ENCODE data around the gene C3orf20.

DNA sequence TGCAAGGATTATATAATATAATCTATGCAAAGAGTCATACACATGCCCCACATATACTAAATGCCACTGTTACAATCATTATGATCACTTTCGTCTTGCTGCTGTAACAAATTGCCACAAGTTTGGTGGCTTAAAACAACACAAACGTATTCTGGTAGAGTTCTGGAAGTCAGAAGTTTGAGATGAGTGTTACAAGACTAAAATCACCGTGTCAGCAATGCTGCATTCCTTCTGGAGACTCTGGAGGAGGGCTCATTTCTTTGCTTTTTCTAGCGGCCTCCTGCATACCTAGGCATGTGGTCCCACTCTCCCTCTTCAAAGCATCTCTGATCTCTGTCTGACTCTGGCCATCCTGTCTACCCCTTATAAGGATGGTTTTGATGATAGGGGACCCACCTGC is 24.7 kb upstream of the C3orf20 start:
- TF ChIP-seq, protein P1, sequence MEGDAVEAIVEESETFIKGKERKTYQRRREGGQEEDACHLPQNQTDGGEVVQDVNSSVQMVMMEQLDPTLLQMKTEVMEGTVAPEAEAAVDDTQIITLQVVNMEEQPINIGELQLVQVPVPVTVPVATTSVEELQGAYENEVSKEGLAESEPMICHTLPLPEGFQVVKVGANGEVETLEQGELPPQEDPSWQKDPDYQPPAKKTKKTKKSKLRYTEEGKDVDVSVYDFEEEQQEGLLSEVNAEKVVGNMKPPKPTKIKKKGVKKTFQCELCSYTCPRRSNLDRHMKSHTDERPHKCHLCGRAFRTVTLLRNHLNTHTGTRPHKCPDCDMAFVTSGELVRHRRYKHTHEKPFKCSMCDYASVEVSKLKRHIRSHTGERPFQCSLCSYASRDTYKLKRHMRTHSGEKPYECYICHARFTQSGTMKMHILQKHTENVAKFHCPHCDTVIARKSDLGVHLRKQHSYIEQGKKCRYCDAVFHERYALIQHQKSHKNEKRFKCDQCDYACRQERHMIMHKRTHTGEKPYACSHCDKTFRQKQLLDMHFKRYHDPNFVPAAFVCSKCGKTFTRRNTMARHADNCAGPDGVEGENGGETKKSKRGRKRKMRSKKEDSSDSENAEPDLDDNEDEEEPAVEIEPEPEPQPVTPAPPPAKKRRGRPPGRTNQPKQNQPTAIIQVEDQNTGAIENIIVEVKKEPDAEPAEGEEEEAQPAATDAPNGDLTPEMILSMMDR (IDR thresholded peaks at IDR 0.05) = no peak
- TF ChIP-seq POLR2A (IDR thresholded peaks at IDR 0.05) = no peak
